Keratinocyte (primary cell): ENCODE measurements around the gene ST6GALNAC5. TPM values are rescaled to one million over a fixed set of nuclear protein-coding genes. Genes with fewer than 3 reads are reported as not detected.

Experiments
- DNase-seq: peaks from one replicate; pipeline ENCODE4 v3.0.0-alpha.2; 2011; ENCODE audit warnings: low read depth, missing footprints, low spot score
- FAIRE-seq: peaks from 2 replicates; lab custom pipeline; 2011; peaks lifted over from hg19 to GRCh38; lab: Jason Lieb, UNC
- H2AFZ ChIP-seq: 2 replicates; pipeline ENCODE4 v1.6.0; 2012; ENCODE audit warnings: low read length, control low read depth, inconsistent platforms; ENCODE audit not compliant: control insufficient read depth
- H3K27ac ChIP-seq: 2 replicates; pipeline ENCODE4 v1.5.1; 2011; ENCODE audit warnings: low read length; ENCODE audit not compliant: control insufficient read depth, insufficient read depth
- H3K27me3 ChIP-seq: 3 replicates; pipeline ENCODE4 v1.6.0; 2011; ENCODE audit warnings: low read length; ENCODE audit not compliant: control insufficient read depth, insufficient read depth; ENCODE audit errors: extremely low read depth
- H3K36me3 ChIP-seq, 2 experiments: 2 replicates in 1 of 2; 3 replicates in 1 of 2; pipeline ENCODE4 v1.5.1; 2011; ENCODE audit warnings: low read length in 2 of 2, mild to moderate bottlenecking in 1 of 2; ENCODE audit not compliant: control insufficient read depth in 2 of 2, insufficient read depth in 2 of 2; ENCODE audit errors: extremely low read depth in 1 of 2
- H3K4me1 ChIP-seq: 3 replicates; pipeline ENCODE4 v1.5.1; 2011; ENCODE audit warnings: low read length; ENCODE audit not compliant: control insufficient read depth, insufficient read depth; ENCODE audit errors: extremely low read depth
- H3K4me2 ChIP-seq: 3 replicates; pipeline ENCODE4 v1.6.0; 2011; ENCODE audit warnings: low read depth, low read length; ENCODE audit not compliant: control insufficient read depth, insufficient read depth; ENCODE audit errors: extremely low read depth
- H3K4me3 ChIP-seq, 3 experiments: fragments of 200-600 bp in 1 of 3; sonication (generic) in 1 of 3; 2 replicates in 2 of 3; 3 replicates in 1 of 3; pipeline ENCODE4 v1.5.1; 2011 to 2016; ENCODE audit warnings: low read length in 3 of 3, mild to moderate bottlenecking in 3 of 3, control low read depth in 2 of 3, inconsistent platforms in 1 of 3, low read depth in 1 of 3, mixed read lengths in 1 of 3, mixed run types in 1 of 3, moderate library complexity in 1 of 3; ENCODE audit not compliant: control insufficient read depth in 2 of 3, insufficient read depth in 2 of 3; ENCODE audit errors: extremely low read depth in 1 of 3
- H3K79me2 ChIP-seq: 2 replicates; pipeline ENCODE4 v1.6.0; 2012; ENCODE audit warnings: low read length; ENCODE audit not compliant: control insufficient read depth, insufficient read depth
- H3K9ac ChIP-seq: 3 replicates; pipeline ENCODE4 v1.6.0; 2011; ENCODE audit warnings: low read length; ENCODE audit not compliant: control insufficient read depth, insufficient read depth; ENCODE audit errors: extremely low read depth
- H3K9me1 ChIP-seq: 3 replicates; pipeline ENCODE4 v1.6.0; 2011; ENCODE audit warnings: low read length; ENCODE audit not compliant: control insufficient read depth, insufficient read depth; ENCODE audit errors: extremely low read depth
- H3K9me3 ChIP-seq: 2 replicates; pipeline ENCODE4 v1.5.1; 2012; ENCODE audit warnings: low read depth, low read length; ENCODE audit not compliant: control insufficient read depth
- H4K20me1 ChIP-seq: 3 replicates; pipeline ENCODE4 v1.6.0; 2011; ENCODE audit warnings: low read length; ENCODE audit not compliant: control insufficient read depth, insufficient read depth; ENCODE audit errors: extremely low read depth
- CTCF ChIP-seq, 3 experiments: IDR thresholded peaks in 1 of 3; conservative IDR thresholded peaks in 1 of 3; optimal IDR thresholded peaks in 1 of 3; 2 replicates in 2 of 3; 3 replicates in 1 of 3; pipeline versions ENCODE3 to v1.5.1; 2011; ENCODE audit warnings: low read length in 3 of 3, mild to moderate bottlenecking in 3 of 3, moderate library complexity in 2 of 3, control low read depth in 1 of 3, inconsistent platforms in 1 of 3; ENCODE audit not compliant: insufficient read depth in 2 of 3; ENCODE audit errors: extremely low read depth in 1 of 3
- EZH2 ChIP-seq: IDR thresholded peaks from one replicate; pipeline ENCODE4 v1.6.1; 2012; ENCODE audit warnings: inconsistent platforms, mild to moderate bottlenecking, low read length, moderate library complexity
- dilution Hi-C: fragments of 300-500 bp; cut with MboI; formaldehyde crosslinking; loops from one replicate; pipeline ENCODE4 v1.7.0; 2020; ENCODE audit warnings: low sequenced_read_pairs; ENCODE audit not compliant: extremely low pct_ligation_motif_present
- polyA plus RNA-seq, 5 experiments: library from polyadenylated mRNA; depleted of rRNA in 3 of 5; stranded (reverse) in 3 of 5; stranded (forward) in 1 of 5; unstranded in 1 of 5; fragments of >200 nt; gene quantifications; 1 replicate in 1 of 5; 2 replicates in 3 of 5; 3 replicates in 1 of 5; pipeline versions ENCODE4 v1.2.1 to v1.2.3, GENCODE V29; 2011 to 2012; ENCODE audit warnings: missing spikeins in 2 of 5, low read depth in 1 of 5, low replicate concordance in 1 of 5

The ST6GALNAC5 gene
- polyA plus RNA-seq, 1 donor (not counting 4 experiments of a cell fraction or from before 2014, with no cell fraction given): 12.8 TPM

GRCh38 chr1:77025599-77025998 lies 158.3 kb downstream of the ST6GALNAC5 start:
- H3K4me1 ChIP-seq: no peaks in the 10 kb centered on the region
- dilution Hi-C loops: no loop called here
- DNase-seq (no peak), FAIRE-seq (no peak)
- H4K20me1 ChIP-seq: no peaks in the 10 kb centered on the region
- H3K9ac ChIP-seq: no peak overlapping the region
- H3K9me3 ChIP-seq: no peaks in the 10 kb centered on the region
- H3K79me2 ChIP-seq: peaks cover 2% of the 10 kb centered on the region
- no peaks in the 10 kb centered on the region for H3K27me3 ChIP-seq
- H3K4me2 ChIP-seq: no peak overlapping the region
- TF ChIP-seq EZH2: no peak
- no peak for TF ChIP-seq CTCF (optimal IDR thresholded peaks at IDR 0.05 in 1 of 3, IDR thresholded peaks at IDR 0.05 in 1 of 3, conservative IDR thresholded peaks at IDR 0.05 in 1 of 3; ENCODE audit: extremely low read depth in 1 of 3, insufficient read depth in 2 of 3, low read length in 3 of 3)
- H2AFZ ChIP-seq: no peak overlapping the region
- H3K4me3 ChIP-seq: no peak overlapping the region
- H3K9me1 ChIP-seq: no peaks in the 10 kb centered on the region
- H3K36me3 ChIP-seq: no peaks in the 10 kb centered on the region
- no peak overlapping the region for H3K27ac ChIP-seq

- dilution Hi-C loops: no loop called here
- Histone ChIP-seq H3K9ac (no peak overlapping the region), H3K27ac (no peak overlapping the region), H2AFZ (no peak overlapping the region), H4K20me1 (no peaks in the 10 kb centered on the region), H3K4me3 (no peak overlapping the region), H3K9me1 (no peaks in the 10 kb centered on the region), H3K36me3 (no peaks in the 10 kb centered on the region), H3K79me2 (peaks cover 2% of the 10 kb centered on the region), H3K4me2 (no peak overlapping the region), H3K4me1 (no peaks in the 10 kb centered on the region), H3K9me3 (no peaks in the 10 kb centered on the region), H3K27me3 (no peaks in the 10 kb centered on the region)
- TF ChIP-seq CTCF (optimal IDR thresholded peaks at IDR 0.05 in 1 of 3, IDR thresholded peaks at IDR 0.05 in 1 of 3, conservative IDR thresholded peaks at IDR 0.05 in 1 of 3; ENCODE audit: extremely low read depth in 1 of 3, insufficient read depth in 2 of 3, low read length in 3 of 3): no peak
- TF ChIP-seq EZH2: no peak
- no peak for FAIRE-seq
- DNase-seq: no peak
These were observed 158.9 kb downstream of the ST6GALNAC5 start for GRCh38 chr1:77026135-77026534.
